Hematopoietic multipotent progenitor cell treated with erythropoietin and hydrocortisone succinate and interleukin-3 and kit ligand, for 17 days (in vitro differentiated cells): ENCODE measurements around the gene IFIT5.
"Not testable (repeated sequence)": the region's sequence is repeated elsewhere in the genome, so short reads cannot be mapped to it uniquely, and the experiment has no call there.

Experiments
- DNase-seq: peaks from one replicate; pipeline ENCODE4 v3.0.0-alpha.2; 2015; ENCODE audit warnings: low spot score

The IFIT5 gene

GRCh38 chr10:89393898-89394297 is 20.5 kb upstream of the IFIT5 start:
- DNase-seq, result no peak

GRCh38 chr10:89395141-89395540 is 19.2 kb upstream of the IFIT5 start:
- DNase-seq, result no peak

- DNase-seq, result no peak
Observed at GRCh38 chr10:89398003-89398749, 16.2 kb upstream of the IFIT5 start.

GRCh38 chr10:89399956-89400355 is 14.4 kb upstream of the IFIT5 start:
- no peak for DNase-seq

- no peak for DNase-seq
Observed at GRCh38 chr10:89403043-89403442, 11.3 kb upstream of the IFIT5 start.

- no peak for DNase-seq
Observed at GRCh38 chr10:89404104-89405047, 10.0 kb upstream of the IFIT5 start.

- DNase-seq, result not testable (repeated sequence)
Observed at GRCh38 chr10:89406178-89406577, 8.2 kb upstream of the IFIT5 start.

- DNase-seq, result not testable (repeated sequence)
Observed at GRCh38 chr10:89407792-89408191, 6.6 kb upstream of the IFIT5 start.

GRCh38 chr10:89409282-89409681 is 5.1 kb upstream of the IFIT5 start:
- DNase-seq, result not testable (repeated sequence)

- not testable (repeated sequence) for DNase-seq
Observed at GRCh38 chr10:89410551-89410950, 3.8 kb upstream of the IFIT5 start.

GRCh38 chr10:89411135-89411534 is 3.2 kb upstream of the IFIT5 start:
- peak; percentile 52 for DNase-seq

GRCh38 chr10:89412276-89412675 is 2.1 kb upstream of the IFIT5 start:
- DNase-seq, result peak; percentile 68

GRCh38 chr10:89413398-89413912 is 913 bp upstream of the IFIT5 start:
- no peak for DNase-seq

GRCh38 chr10:89414879-89415821 is 782 bp downstream of the IFIT5 start:
- peak; percentile 57 for DNase-seq

- no peak for DNase-seq
Observed at GRCh38 chr10:89416465-89416864, 2.1 kb downstream of the IFIT5 start.

GRCh38 chr10:89419548-89419947 is 5.2 kb downstream of the IFIT5 start:
- peak; percentile 43 for DNase-seq

GRCh38 chr10:89421018-89421476 is 6.7 kb downstream of the IFIT5 start:
- DNase-seq, result peak; percentile 26

GRCh38 chr10:89425000-89425399 is 10.6 kb downstream of the IFIT5 start:
- no peak for DNase-seq

- DNase-seq, result peak; percentile 66
Observed at GRCh38 chr10:89426230-89426868, 12.0 kb downstream of the IFIT5 start.

GRCh38 chr10:89427629-89428028 is 13.3 kb downstream of the IFIT5 start:
- DNase-seq, result no peak

- no peak for DNase-seq
Observed at GRCh38 chr10:89428877-89429276, 14.5 kb downstream of the IFIT5 start.
